NCI-H446 treated with DMSO at 0.1 percent for 48 hours (cell line): ENCODE results near the gene PIK3AP1.
"Not testable (repeated sequence)": the region's sequence is repeated elsewhere in the genome, so short reads cannot be mapped to it uniquely, and the experiment has no call there.

Experiments
- DNase-seq: peaks from one replicate; lab custom pipeline; 2025; lab: John Stamatoyannopoulos, UW

PIK3AP1 gene

DNA sequence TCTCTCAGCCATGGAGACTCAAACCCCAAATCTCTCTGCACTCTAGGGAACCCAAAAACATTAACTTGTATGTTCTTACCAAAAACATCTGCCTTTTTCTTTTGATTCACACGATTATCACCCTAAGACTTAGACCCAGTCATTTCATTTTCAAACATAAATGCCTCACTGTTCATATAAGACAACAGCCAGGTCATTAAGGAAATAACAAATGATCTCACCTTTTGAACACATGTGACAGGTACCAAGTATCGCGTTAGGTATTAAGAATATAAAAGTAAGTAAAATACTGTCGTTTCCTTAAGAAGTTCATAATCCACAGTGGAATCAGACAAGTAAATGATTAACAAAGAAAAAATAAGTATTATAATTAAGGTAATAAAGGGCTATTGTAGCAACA lies 142.3 kb downstream of the PIK3AP1 start:
- no peak for DNase-seq

DNA sequence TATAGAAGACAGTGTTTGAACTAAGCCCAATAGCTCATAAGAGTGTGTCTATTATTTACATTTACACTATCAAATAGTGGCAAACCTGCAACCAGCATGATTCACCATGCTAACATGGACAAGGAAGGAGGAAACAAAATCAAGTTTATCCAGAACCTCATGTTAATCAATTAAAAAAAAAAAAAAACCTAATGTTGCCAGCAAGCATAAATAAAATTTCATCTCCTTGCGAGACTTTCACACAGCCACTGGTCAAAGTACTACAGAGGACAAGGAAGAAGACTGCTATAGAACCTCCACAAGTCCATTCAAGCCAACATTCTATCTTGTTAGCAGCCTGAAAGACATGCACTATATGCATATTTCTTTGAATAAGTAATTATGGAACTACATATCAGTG lies 143.2 kb downstream of the PIK3AP1 start:
- no peak for DNase-seq

DNA sequence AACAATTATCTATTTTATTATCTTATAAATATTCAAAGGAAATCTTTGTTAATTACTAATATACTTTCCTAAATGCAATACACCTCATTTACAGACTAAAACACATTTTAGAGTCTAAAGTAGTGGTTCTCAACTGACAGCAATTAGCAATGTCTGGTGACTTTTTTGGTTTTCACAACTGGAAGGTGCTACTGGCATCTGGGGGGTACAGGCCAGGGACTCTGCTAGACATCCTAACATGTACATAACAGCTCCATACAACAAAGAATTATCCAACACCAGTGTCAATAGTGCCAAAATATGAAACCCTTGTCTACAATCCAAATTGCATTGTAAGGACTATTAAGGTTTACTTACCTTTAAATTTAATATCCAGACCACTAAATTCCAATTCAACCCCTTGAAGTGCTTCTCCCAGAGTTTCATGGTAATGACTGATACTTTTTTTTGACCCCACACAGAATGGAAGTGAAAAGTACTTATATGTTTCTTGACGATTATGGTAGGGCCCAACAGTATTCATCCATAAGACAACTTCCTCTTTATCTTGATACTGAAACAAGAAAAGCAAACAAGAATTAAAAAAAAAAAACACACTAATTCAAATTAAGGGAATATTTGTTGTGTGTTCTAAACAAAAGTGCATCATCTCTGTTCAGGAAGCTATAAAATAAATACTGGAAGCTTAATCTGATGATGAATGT lies 143.9 kb downstream of the PIK3AP1 start:
- no peak for DNase-seq

GRCh38 chr10:96574564-96574963 lies 145.8 kb downstream of the PIK3AP1 start:
- DNase-seq: not testable (repeated sequence)

DNA sequence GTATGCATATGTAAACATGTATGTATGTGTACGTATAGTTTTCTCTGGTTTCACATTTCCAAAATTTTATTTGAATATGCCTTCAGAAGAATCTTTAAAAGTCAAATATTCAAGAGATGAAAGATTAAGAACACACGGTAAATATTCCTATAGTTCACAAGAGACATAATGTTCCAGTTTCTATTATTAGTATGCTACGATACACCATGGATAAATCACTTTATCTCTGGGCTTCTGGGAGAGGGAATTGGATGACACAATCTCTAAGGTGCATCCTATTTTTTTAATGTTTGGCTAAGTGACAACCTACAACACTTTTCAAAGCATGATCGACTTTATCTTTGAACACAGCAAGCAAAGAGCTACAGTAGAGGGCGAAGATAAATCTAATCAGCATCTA lies 147.3 kb downstream of the PIK3AP1 start:
- no peak for DNase-seq

DNA sequence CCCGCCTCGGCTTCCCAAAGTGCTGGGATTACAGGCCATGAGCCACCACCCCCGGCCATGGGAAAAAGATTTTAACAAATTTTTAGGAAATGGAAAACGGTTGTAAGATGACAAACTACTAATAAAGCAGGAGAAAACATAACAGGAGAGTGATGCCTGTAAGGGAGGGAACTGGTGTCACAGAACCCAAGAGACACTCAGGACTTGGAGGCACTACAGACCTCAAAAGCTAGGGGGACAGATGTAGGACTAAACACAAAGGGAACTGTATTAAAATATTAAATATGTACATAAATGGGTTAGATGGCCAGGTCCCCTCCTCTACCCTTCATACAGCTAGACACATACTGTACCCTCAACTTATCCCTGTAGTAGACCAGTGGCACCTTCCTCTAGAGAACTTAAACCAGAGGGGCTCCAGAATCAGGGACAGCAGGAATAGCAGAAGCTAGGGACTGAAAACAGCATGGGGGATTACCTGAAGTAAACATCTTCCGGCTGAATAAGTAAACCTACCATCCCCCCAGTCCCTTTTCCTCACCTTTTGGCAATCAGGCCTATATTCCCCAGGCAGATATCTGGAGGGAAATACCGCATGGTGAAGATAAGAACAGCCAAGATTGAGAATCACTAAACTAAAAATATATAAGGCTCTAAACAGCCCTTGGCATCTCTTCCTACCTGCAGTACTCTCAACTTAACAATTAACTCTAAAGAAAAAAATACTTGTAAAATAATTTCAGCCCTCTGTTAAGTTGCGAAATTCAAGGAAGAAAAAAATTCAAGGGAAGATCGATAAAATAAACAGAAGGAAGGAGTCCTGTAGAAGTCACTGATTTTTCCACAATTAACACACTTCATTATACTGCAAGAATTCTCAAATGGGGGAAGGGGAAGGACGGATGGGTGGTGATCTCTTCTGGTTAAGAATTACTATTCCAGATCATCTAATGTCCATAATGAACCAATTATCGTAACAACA lies 149.0 kb downstream of the PIK3AP1 start:
- no peak for DNase-seq

DNA sequence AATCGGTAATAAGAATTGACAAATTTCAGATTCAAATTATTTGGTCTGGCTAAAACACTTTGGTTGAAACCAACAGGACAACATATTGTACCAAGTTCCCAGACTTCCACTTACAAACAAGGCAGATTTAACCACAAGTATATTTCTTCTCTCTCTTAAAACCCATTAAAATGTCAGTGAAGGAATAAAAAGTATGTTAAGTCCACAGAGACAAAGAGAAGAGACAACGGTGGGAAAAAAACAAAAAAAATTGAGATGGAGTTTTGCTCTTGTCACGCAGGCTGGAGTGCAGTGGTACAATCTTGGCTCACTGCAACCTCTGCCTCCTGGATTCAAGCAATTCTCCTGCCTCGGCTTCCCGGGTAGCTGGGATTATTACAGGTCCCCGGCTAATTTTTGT lies 149.8 kb downstream of the PIK3AP1 start:
- DNase-seq: no peak

DNA sequence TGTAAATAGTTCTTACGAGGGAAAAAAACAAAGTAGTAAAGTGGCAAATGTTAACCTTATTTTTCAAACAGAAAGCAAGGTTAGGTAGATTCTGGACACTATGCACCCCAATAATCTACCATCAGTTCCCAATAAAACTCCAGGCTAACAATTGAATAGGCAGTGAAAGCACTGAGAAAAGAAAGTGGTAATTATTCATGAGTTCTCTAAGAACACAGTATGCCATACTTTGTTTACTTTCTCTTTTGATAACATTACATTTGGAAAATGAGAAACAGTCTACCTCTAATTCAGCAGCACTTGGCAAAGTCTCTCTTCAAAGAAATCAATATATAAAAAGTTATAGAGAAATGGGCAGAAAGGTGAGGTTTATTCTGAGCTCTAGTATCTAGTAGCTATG lies 151.9 kb downstream of the PIK3AP1 start:
- DNase-seq: no peak

GRCh38 chr10:96565774-96566173 lies 154.5 kb downstream of the PIK3AP1 start:
- DNase-seq: no peak

DNA sequence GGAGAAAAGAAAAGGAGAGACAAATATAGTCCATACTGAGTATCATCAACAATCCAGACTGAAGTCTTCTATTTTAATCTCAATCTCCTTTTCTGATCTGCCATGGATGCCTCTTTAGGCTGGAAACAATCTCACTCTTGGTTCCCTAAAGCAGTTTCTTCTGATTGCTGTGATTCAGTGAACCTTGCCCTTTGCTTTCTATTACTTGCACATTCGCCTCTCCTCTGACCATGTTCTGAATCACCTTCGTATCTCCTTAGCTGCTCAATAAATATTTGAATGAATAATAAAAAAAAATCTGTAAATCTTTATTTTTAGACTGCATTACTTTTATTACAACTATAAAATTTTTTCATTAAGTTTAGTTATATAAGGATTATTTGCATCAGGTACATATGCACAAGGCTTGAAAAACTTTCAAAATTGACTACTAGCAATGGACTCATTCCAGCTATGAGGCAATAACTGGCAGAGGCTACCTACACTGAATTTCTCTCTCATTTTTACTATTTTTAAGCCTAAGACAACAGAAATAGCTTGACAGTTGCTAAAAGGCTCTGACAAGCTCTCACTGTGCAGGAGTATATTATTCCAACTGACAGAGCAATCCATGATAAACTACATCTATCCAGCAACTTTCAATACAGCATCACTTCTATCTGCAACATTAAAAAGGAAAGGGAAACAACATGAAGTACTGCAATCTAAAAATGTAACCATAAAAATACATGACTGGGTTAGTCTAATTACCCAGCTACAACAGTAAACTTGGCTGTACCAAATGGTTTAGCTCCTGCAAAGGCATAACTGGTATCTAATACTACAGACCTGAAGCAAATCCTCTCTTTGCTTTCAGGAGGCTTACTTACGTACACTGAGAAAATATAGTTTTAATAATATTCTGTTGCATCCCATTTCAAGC lies 159.1 kb downstream of the PIK3AP1 start:
- DNase-seq: no peak

DNA sequence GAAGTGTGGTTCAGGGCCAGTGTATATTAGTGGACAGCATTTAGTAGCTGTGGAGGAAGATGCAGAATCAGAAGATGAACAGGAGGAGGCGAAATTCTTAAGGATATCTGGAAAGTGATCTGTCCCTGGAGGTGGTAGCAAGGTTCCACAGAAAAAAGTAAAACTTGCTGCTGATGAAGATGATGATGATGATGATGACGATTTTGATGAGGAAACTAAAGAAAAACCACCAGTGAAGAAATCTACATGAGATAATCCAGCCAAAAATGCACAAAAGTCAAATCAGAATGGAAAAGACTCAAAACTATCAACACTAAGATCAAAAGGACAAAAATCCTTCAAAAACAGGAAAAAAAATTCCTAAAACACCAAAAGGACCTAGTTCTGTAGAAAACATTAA lies 159.8 kb downstream of the PIK3AP1 start:
- no peak for DNase-seq

- DNase-seq: no peak
Measured at GRCh38 chr10:96556003-96556402, 164.3 kb downstream of the PIK3AP1 start.

- DNase-seq: no peak
Measured at GRCh38 chr10:96555330-96555729, 165.0 kb downstream of the PIK3AP1 start.

- no peak for DNase-seq
Measured at GRCh38 chr10:96548589-96548988, 171.7 kb downstream of the PIK3AP1 start.

- not testable (repeated sequence) for DNase-seq
Measured at GRCh38 chr10:96545558-96545957, 174.8 kb downstream of the PIK3AP1 start.
